HUES64 (cell line): ENCODE data around the gene MAOB.
A peak's percentile ranks its signal among the peaks of the same experiment; 100 is the strongest.

ENCODE experiments used
- H3K27ac ChIP-seq: 2 replicates; pipeline ENCODE4 v1.7.0; 2013; ENCODE audit warnings: low read depth, low read length, inconsistent platforms
- H3K27me3 ChIP-seq: 2 replicates; pipeline ENCODE4 v1.6.1; 2013; ENCODE audit warnings: mild to moderate bottlenecking, low read length; ENCODE audit not compliant: insufficient read depth
- H3K36me3 ChIP-seq: 2 replicates; pipeline ENCODE4 v1.6.1; 2013; ENCODE audit warnings: mild to moderate bottlenecking, low read length; ENCODE audit not compliant: insufficient read depth
- H3K4me1 ChIP-seq: 2 replicates; pipeline ENCODE4 v1.6.1; 2013; ENCODE audit warnings: mild to moderate bottlenecking, low read length, moderate library complexity; ENCODE audit not compliant: insufficient read depth
- H3K4me3 ChIP-seq: 2 replicates; pipeline ENCODE4 v1.5.1; 2013; ENCODE audit warnings: mild to moderate bottlenecking, low read length, moderate library complexity
- H3K9ac ChIP-seq: 2 replicates; pipeline ENCODE4 v1.6.1; 2013; ENCODE audit warnings: mild to moderate bottlenecking, low read depth, low read length
- H3K9me3 ChIP-seq: 2 replicates; pipeline ENCODE4 v1.6.1; 2013; ENCODE audit warnings: low read depth, low read length; ENCODE audit not compliant: insufficient read depth
- WGBS: fragments of 150-250, 120-280 bp; methylation state at CpG from one replicate; pipeline ENCODE4 v1.1.7; 2013; ENCODE audit warnings: missing lambda C conversion rate; 5-methylcytosine and 5-hydroxymethylcytosine counted together

MAOB gene

DNA sequence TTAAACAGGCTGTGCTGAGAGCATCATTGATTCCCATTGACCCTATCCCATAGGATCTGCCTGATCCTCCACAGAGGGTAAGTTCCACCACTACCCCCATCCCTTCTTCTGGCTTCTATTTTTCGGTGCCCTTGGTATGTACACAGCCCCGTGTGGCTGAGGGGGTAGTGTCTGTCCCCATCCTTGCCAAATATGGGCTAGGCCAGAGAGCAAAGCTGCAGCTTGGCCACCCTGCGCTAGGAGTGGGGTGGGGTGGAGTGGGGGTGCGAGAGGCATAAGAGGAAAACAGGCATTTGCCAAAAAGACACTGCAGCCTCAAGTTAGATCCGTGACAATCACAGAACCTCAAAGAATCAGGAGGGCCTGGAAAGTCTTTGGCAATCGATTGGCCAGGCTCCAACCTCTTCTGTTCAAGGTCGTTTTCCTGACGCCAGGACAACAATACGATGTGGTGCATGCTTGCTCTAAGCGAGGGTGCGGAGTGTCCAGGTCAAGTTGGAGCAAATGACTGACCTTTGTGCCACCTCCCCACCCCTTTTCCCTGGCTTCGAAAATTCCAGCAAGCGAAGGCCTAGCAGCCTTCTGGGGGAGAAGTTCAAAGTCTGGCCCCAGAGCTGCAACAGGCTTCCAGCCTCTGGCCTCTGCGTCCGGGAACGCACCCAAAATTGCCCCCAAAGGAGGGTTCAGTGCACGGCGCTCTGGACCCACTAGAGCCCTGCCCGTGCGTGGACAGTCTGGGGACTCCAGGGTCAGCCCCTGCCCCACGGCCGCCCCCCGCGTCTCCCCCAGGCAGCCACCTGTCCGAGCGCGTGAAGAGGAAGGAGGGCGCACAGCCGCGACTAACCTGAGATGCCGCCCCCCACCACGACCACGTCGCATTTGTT is 598 bp downstream of the MAOB start:
- peak overlapping the region; percentile 44 for H3K4me3 ChIP-seq
- no peak overlapping the region for H3K27ac ChIP-seq
- H3K4me1 ChIP-seq = no peaks in the 10 kb centered on the region
- no peaks in the 10 kb centered on the region for H3K9me3 ChIP-seq
- WGBS = 46% methylated on average over 34 of the region's 34 CpGs
- 0 out of 2 replicates have a peak overlapping the region, but pooled peaks have one; percentile 26 for H3K9ac ChIP-seq
- no peaks in the 10 kb centered on the region for H3K36me3 ChIP-seq
- peaks cover 17% of the 10 kb centered on the region for H3K27me3 ChIP-seq

DNA sequence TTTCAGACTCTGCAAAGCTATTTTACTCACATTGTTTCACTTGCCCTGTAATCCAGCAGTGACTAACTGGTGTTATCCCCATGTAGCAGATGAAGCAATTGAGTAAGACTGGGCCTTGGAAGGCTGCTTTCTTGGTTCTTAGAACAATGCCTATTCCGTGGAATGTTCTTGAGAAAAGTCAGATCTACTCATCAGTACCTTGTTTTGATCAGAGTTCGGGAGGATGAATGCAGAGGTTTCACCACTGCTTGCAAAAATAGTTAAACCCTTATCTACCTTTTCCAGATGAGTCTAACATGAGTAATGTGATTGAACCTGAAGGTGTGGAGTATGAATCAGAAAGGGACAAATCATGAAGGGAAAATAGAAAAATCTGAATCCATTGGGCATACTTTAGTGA is 1.8 kb downstream of the MAOB start:
- Histone ChIP-seq H3K27ac (no peak overlapping the region), H3K27me3 (peaks cover 17% of the 10 kb centered on the region), H3K9ac (no peak overlapping the region), H3K4me1 (no peaks in the 10 kb centered on the region), H3K36me3 (no peaks in the 10 kb centered on the region), H3K4me3 (no peak overlapping the region), H3K9me3 (no peaks in the 10 kb centered on the region)
- 100% methylated on average over 2 of the region's 2 CpGs for WGBS

DNA sequence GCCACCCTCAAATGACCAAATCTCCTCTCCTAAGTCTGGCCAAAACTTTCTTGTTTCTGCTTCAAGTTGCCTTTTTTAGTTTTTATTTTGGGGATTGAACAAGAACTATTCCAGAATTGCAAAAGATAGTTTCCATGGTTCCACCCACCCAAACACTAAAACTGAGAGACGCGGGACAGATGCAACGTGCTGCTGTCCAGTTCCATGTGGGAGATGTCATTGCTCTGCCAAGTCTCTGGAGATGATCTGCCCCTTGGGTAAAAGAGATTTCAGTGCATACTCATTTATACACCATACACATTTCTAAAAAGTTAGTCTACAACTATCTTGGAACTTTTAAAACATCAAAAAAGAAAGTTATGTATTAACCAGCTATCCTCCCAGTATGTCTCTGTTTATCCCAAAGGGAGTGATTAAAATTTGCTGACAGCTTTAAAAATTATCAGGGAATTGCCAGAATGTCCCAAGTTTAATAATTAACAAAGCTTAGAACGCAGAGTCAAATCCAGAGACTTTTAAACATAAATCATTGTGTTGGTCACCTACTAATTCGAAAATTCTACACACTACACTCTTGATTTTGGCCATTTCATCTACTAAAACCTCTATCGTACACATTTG is 3.2 kb downstream of the MAOB start:
- H3K27ac ChIP-seq = no peak overlapping the region
- H3K4me1 ChIP-seq = no peaks in the 10 kb centered on the region
- H3K4me3 ChIP-seq = no peak overlapping the region
- H3K9me3 ChIP-seq = no peaks in the 10 kb centered on the region
- WGBS = 91% methylated on average over 6 of the region's 6 CpGs
- H3K27me3 ChIP-seq = peaks cover 17% of the 10 kb centered on the region
- no peak overlapping the region for H3K9ac ChIP-seq
- H3K36me3 ChIP-seq = no peaks in the 10 kb centered on the region

DNA sequence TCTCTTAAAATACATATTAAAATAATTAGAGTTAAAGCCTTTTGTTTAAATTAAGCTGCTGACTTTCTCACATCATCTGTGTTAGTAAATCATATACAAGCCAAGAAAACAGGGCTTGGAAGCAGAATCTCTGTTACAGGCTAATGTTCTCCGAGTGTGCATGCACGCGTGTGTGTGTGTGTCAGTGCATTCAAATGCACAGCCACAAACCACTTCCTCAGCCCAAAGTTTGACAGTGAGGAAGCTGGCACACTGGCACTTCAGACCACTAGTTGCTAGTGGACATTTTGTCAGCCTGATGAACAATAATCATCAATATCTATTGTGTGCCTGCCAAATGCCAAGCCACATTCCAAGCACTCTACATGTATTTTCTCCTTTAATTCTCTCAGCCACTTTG is 5.6 kb downstream of the MAOB start:
- Histone ChIP-seq H3K9me3 (no peaks in the 10 kb centered on the region), H3K9ac (no peak overlapping the region), H3K27ac (no peak overlapping the region), H3K36me3 (no peaks in the 10 kb centered on the region), H3K4me1 (no peaks in the 10 kb centered on the region), H3K27me3 (peaks cover 8% of the 10 kb centered on the region), H3K4me3 (no peak overlapping the region)
- 98% methylated on average over 3 of the region's 3 CpGs for WGBS

DNA sequence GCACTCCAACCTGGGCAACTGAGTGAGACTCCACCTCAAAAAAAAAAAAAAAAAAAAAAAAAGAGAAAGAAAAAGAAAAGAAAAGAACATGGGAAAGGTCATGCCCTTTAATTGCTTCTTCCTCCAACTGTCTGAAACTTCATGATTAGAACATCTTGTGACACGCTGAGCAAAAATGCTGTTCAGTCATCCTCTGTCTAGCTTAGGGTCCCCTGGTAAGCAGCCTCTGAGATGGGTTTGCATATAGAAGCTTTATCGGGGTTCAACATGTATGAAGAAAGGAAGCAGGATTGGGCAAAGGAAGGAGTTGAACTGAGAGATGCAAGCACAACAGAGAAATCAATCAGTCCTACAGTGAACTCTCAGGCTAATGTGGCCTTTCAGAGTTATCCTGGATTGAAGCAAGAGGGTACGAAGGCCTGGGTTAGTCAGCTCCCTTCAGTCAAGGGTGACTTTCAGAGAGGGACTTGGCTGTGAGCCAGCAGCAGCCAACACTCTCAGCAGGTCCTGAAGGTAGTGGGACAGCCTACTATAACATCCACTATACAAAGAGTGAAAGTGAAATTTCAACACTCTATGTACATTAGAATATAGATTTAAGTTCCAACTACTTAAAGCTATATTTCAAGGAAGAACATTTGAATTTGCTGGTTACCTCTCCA is 11.4 kb downstream of the MAOB start:
- H3K4me3 ChIP-seq = no peak overlapping the region
- no peaks in the 10 kb centered on the region for H3K36me3 ChIP-seq
- WGBS = 88% methylated on average over 3 of the region's 3 CpGs
- H3K27ac ChIP-seq = no peak overlapping the region
- H3K27me3 ChIP-seq = no peaks in the 10 kb centered on the region
- H3K9me3 ChIP-seq = no peaks in the 10 kb centered on the region
- H3K9ac ChIP-seq = no peak overlapping the region
- H3K4me1 ChIP-seq = no peaks in the 10 kb centered on the region

DNA sequence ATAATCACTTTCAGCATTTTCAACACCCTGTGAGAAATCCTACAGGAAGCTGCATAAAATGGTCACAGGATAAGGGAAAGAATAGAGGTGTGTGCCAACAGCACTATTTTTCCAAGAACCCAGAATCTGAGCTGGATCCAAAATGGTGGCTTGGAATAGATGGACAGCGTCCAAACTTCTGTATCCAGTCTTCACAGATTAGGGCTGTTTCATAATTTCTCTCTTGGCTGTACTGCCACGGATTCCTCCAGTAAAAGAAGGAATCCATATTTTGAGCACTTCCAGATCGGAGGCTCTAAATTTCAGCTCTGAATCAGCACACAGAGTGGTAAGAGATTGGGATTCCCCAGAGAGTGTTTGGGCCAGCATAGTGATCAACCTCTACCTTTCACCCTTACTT is 12.2 kb downstream of the MAOB start:
- Histone ChIP-seq H3K27me3 (no peaks in the 10 kb centered on the region), H3K27ac (no peak overlapping the region), H3K4me1 (no peaks in the 10 kb centered on the region), H3K4me3 (no peak overlapping the region), H3K9me3 (no peaks in the 10 kb centered on the region), H3K9ac (no peak overlapping the region), H3K36me3 (no peaks in the 10 kb centered on the region)
- WGBS = 92% methylated on average over 3 of the region's 3 CpGs

DNA sequence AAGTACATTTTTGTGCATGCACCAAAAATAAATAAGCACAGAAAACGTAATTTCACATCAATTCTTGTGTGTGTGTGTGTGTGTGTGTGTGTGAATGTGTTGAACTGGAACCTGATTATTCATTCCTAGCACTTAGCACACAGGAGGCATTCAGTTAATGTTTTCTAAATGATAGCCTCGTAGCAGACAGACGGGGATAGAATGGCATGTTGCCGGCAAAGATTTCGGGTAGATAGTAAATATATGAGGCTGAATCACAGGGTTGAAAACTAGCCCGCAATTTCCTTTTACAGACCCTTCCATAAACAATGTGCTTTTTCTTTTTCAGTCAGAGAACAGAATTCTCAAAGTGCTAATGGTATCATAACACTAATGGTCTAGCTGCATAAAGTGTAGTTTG is 13.5 kb downstream of the MAOB start:
- H3K4me3 ChIP-seq = no peak overlapping the region
- 94% methylated on average over 4 of the region's 6 CpGs for WGBS

DNA sequence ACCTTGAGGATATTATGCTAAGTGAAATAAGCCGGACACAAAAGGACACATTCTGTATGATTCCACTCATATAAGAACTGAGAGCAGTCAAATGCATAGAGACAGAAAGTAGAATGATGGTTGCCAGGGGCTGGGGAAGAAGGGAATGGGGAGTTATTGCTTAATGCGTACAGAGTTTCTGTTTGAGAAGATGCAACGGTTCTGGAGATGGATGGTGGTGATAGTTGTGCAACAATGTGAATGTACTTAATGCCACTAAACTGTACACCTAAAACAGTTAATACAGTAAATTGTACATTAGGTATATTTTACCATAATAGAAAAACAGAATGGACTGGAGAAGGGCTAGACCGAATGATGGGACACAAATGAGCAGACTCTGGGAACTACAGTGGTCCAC is 15.8 kb downstream of the MAOB start:
- Histone ChIP-seq H3K36me3 (no peaks in the 10 kb centered on the region), H3K27ac (no peak overlapping the region), H3K4me3 (no peak overlapping the region), H3K9ac (no peak overlapping the region), H3K27me3 (no peaks in the 10 kb centered on the region), H3K4me1 (no peaks in the 10 kb centered on the region), H3K9me3 (no peaks in the 10 kb centered on the region)
- WGBS = 93% methylated on average over 2 of the region's 4 CpGs

More for the DNA sequence above, 13.5 kb downstream of the MAOB start:
- Histone ChIP-seq H3K9ac (no peak overlapping the region), H3K4me1 (no peaks in the 10 kb centered on the region), H3K27me3 (no peaks in the 10 kb centered on the region), H3K36me3 (no peaks in the 10 kb centered on the region), H3K27ac (no peak overlapping the region), H3K9me3 (no peaks in the 10 kb centered on the region)

DNA sequence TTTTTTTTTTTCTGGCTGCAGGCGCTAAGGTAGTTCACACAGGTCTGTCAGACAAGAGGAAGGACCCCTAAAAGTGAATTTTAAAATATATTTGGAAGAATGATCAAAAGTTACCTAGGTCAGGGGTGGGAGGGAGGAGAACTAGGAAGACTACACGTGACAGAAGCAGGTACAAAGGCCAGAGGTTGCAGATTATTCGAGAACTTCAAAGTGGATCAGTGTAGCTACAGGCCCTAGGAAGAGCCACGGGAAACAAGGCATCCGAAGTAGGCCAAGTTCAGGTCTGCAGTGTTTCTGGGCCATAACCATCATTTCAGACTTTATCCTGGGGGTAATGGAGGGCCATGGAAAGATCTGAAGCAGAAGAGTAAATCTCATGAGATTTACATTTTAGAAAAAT is 16.5 kb downstream of the MAOB start:
- Histone ChIP-seq H3K27me3 (no peaks in the 10 kb centered on the region), H3K27ac (no peak overlapping the region), H3K9me3 (no peaks in the 10 kb centered on the region), H3K4me1 (no peaks in the 10 kb centered on the region), H3K36me3 (no peaks in the 10 kb centered on the region), H3K9ac (no peak overlapping the region), H3K4me3 (no peak overlapping the region)
- WGBS = 86% methylated on average over 5 of the region's 5 CpGs

DNA sequence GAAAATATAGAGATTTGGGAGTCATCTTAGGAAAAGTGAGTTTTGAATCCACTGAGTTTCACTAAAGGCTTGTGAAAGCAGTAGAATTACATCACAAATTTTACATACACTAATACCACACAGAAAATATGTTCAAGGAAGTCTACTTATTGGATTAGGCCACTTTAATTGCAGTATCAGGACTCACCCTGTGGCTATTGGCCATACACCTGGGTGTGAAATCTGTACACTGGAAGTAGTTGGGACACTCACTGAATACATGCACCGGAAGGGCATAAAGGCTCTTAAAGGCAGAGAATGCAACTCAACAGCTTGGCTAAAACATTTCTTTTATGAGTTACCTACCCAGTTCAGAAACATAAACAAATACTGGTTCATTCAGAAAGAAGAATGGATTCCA is 19.8 kb downstream of the MAOB start:
- no peaks in the 10 kb centered on the region for H3K4me1 ChIP-seq
- H3K27me3 ChIP-seq = no peaks in the 10 kb centered on the region
- no peak overlapping the region for H3K27ac ChIP-seq
- WGBS = 93% methylated on average over 1 of the region's 1 CpG
- no peak overlapping the region for H3K9ac ChIP-seq
- H3K4me3 ChIP-seq = no peak overlapping the region
- no peaks in the 10 kb centered on the region for H3K9me3 ChIP-seq
- no peaks in the 10 kb centered on the region for H3K36me3 ChIP-seq

DNA sequence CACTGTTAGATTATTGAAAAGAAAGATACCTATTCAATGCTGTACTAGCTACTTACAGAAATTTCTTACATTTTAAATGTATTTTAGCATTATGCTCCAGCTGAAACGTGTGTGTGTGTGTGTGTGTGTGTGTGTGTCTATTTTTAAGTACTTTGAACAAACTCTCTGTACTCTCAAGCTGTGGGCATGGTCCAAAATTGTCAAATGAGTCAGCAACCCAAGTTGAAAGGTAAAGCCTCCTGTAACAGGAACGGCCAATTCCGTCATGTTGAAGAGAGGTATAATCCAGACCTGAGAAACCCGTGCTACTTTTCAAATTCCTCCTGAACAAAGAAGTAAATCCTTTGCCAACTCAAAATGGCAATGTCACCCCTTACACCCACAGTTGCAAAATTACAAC is 20.5 kb downstream of the MAOB start:
- no peak overlapping the region for H3K4me3 ChIP-seq
- 91% methylated on average over 3 of the region's 4 CpGs for WGBS
- H3K9me3 ChIP-seq = no peaks in the 10 kb centered on the region
- H3K36me3 ChIP-seq = no peaks in the 10 kb centered on the region
- no peaks in the 10 kb centered on the region for H3K27me3 ChIP-seq
- no peak overlapping the region for H3K27ac ChIP-seq
- no peaks in the 10 kb centered on the region for H3K4me1 ChIP-seq
- no peak overlapping the region for H3K9ac ChIP-seq
